Ishikawa (cell line): ENCODE results near the gene ZIM2.

Experiments
- EGR1 ChIP-seq: IDR thresholded peaks from 2 replicates; pipeline ENCODE4 v1.6.1; 2012
- RAD21 ChIP-seq: IDR thresholded peaks from 2 replicates; pipeline ENCODE4 v1.6.1; 2012; ENCODE audit warnings: low read depth
- TF ChIP-seq, protein P1 (sequence below): IDR thresholded peaks from 2 replicates; pipeline ENCODE4 v1.6.1; 2012

DNA sequence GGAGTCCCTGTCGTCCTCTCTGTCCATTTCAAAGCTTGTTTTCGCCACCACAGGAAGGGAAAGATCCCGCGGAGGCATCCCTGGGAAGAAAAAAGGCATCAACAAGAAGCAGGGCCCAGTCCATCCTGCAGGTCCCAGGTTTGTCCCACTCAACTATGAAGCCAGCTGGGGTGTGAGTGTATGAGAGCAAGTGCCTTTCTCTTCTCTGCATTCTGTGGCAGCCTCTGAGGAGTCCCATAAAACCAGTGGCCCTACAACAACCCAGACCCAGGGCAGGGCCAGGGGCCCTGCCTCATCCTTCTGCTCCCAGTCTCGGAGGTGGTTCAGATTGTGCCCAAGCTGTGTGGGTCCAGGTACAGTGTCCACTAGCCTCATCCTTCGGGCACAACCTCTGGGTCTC, 18.9 kb downstream of the ZIM2 start:
- TF ChIP-seq, protein P1, sequence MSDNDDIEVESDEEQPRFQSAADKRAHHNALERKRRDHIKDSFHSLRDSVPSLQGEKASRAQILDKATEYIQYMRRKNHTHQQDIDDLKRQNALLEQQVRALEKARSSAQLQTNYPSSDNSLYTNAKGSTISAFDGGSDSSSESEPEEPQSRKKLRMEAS: no peak
- TF ChIP-seq EGR1: no peak
- TF ChIP-seq RAD21: no peak
